Occipital lobe (tissue), 2 donors: ENCODE data around the gene PGAP2. TPM values are rescaled to one million over a fixed set of nuclear protein-coding genes. Genes with fewer than 3 reads are reported as not detected.
"Not testable (repeated sequence)": the region's sequence is repeated elsewhere in the genome, so short reads cannot be mapped to it uniquely, and the experiment has no call there.

Experiments
- DNase-seq: peaks from one replicate; lab custom pipeline; 2025; lab: John Stamatoyannopoulos, UW
- total RNA-seq: library from RNA; depleted of rRNA; stranded (reverse); fragments of >200 nt; gene quantifications from one replicate; pipeline ENCODE4 v1.2.3, GENCODE V29; 2014

PGAP2 gene
- total RNA-seq = 9.4 TPM

DNA sequence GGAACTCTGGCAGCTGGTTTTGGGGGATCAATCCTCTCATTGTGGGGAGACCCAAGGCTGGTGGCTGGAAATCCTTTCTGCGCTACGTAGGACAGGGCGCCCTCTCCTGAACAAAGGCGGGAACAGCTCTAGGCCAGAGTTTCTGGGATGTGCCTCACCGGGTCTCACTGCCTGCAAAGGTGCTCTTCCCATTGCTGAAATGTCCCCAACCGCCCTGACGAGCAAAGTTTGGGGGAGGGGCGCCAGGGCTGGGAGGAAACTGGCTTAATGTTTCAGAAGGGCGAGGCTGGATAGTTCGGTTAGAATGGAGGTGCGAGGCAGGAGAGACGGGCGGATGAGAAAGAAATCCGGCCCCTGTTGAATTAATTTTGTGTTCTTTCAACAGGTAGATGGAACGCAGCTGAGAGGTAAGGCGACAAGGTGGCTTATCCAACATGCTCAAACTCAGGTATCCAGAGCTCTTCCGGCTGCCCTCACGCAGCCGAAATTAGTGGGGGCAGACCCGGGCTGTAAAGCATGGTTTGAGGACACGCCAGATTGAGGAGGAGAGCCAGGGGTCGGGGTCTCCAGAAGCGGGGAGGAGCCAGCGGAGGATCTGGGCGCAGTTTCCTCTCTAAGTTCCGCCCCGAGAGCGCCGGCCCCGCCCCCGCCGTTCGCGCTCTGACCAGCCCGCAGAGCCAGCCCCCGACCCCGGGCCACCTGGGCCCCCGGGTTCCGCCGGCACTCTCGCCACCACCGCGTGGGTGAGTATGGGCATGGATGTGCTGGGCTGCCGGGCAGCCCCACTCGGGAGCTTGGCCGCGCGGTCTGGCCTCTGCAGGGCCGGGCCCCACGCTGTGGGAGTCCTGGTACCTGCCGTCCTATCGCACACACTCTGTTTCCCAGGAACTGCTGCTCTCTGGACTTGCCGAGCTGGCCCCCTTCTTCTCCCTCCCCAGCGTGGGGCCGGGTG is at the start of gene PGAP2:
Gene PGAP2 (plus strand): TSS at position 652 of the 952 bp plus-strand sequence. CDS start 2,700 bp downstream, outside the sequence.
- DNase-seq = no peak

DNA sequence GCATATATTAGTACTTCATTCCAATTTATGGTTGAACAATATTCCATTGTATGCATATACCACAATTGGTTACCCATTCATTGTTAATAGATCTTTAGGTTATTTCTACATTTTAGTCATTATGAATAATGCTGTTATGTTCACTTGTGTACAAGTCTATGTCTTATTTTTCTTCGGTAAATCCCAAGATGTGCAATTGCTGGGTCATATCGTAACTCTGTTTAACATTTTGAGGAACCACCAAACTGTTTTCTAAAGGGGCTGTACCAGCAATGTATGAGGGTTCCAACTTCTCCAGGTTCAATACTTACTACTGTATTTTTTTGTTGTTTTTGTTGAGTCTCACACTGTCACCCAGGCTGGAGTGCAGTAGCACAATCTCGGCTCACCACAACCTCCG is 44.1 kb upstream of the PGAP2 start:
- no peak for DNase-seq

DNA sequence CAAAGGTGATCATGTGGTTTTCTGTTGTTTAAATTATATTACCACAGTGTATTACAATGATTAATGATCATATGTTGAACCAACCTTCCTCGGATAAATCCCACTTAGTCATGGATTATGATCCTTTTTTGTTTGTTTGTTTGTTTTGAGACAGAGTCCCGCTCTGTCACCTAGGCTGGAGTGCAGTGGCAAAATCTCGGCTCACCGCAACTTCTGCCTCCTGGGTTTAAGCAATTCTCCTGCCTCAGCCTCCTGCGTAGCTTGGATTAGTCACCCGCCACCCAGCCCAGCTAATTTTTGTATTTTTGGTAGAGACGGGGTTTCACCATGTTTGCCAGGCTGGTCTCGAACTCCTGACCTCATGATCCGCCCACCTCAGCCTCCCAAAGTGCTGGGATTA is 41.5 kb upstream of the PGAP2 start:
- DNase-seq = not testable (repeated sequence)

DNA sequence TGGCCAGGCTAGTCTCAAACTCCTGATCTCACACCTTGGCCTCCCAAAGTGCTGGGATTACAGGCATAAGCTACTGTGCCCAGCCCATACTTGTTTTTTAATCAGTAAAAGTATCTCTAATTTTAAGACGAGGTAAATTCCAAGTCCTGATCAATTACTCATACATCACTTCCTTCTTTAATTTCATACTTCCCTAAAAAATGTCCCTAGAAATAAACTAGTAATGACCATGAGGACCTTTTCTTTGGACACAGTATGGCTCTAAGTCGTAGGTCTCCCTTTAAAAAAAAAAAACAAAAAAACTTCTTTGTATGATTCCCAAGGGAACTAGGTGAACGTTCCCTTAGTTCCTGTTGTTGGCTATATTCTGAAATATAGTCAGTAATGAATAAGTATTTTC is 40.8 kb upstream of the PGAP2 start:
- no peak for DNase-seq

DNA sequence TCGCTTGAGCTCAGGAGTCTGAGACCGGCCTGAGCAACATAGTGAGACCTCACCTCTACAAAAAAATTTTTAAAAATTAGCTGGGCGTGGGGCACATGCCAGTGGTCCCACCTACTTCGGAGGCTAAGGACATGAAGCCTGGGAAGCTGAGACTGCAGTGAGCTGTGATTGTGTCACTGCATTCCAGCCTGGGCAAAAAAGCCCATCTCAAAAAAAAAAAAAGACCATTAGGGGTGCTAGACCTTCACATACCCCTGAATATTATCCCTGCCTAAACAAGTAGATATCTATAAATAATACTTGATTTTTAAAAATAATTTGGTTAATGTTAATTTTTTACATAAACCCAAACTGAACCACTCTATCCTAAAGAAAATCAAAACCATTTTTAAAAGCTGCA is 35.2 kb upstream of the PGAP2 start:
- no peak for DNase-seq

DNA sequence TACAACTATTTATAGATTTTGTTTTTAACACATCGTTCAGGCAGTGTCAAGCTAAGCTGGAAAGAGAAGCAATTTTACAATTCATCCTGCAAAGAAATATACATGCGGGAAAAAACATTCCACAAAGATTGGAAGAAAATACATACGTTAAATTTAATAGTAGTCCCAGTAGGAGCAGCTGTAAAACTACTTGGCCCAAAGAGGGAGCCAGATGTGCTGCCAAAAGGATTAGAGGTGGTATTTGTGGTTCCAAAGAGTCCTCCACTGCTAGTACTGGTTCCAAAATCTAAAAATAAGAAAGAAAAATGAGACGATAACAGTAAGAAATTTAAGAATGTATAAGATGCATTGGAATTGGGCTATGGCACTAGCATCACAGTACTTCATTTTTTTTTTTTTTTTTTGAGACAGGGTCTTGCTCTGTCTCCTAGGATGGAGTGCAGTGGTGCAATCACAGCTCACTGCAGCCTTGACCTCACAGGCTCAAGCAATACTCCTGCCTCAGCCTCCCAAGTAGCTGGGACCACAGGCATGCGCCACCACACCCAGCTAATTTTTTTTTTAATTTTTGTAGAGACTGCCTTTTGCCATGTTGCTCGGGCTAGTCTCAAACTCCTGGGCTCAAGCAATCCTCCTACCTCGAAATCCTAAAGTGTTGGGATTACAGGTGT is 32.5 kb upstream of the PGAP2 start:
- DNase-seq = no peak

DNA sequence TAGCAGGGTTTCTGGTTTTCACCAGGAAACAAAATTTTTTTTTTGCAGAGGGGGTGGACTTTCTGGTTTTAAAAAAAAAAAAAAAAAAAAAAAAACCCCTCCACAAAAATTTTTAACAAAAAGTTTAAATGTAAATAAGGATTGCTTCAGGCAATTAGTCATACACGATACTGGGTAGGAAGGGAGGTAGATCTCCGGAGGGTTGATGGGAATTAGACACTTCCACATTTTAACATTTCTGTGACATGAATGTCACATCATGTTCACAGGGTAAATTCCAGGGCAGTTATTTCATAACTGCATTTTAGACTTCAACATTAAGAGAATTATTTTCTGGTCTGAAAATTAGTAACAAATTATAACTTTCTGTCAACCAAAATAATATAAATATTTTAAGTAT is 26.9 kb upstream of the PGAP2 start:
- DNase-seq = no peak

DNA sequence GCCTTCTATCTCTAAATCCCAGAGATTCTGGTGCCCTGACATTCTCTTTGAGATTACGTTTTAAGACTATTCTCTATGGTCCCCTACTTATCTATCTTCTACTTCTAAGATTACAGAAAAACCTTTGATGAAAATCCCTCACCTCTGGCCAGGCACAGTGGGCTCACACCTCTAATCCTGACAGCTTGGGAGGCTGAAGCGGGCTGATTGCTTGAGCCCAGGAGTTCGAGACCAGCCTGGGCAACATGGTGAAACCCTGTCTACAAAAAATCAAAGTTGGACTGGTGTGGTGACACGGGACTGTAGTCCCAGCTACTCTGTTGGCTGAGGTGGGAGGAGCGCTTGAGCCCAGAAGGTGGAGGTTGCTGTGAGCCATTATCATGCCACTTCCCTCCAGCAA is 25.4 kb upstream of the PGAP2 start:
- DNase-seq = no peak

DNA sequence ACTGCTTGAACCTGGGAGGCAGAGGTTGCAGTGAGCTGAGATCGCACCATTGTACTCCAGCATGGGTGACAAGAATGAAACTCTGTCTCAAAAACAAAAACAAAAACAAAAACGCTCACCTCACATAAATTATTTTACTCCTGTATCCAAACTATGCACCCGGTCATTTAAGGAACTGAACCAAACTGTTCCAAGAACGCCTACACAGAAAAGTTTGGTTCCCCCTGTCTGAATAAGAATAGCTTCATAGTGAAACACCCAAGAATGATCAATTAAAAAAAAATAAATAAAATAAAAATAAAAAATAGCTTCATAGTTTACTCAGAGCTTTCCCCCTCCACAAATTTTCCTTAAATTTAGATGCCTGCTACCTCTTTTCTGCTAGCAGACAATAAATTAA is 24.7 kb upstream of the PGAP2 start:
- no peak for DNase-seq

DNA sequence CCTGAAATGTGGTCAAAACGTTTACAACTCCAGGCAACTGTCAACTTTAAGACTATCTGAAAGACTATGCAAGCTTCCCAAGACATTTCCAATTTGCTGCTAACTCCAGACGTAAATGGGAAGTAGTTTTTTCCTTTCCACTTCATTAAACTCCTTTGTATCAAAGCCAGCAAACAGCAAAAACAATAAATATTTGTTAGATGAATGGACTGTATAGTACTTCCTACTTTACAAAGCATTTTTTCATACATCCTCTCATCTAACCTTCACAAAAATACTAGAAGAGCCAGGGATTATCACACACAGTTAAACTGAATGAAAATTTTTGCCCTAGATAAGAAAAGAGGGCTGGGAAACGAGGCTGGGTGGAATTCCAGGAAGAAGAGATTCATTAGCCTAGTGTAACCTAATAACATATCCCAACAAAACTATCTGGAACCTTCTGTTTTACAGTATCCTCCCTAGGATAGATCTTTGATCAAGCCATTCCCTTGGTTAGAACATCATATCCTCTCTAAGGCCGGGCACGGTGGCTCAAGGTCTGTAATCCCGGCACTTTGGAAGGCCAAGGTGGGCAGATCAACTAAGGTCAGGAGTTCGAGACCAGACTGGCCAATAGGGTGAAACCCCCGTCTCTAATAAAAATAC is 21.5 kb upstream of the PGAP2 start:
- no peak for DNase-seq

DNA sequence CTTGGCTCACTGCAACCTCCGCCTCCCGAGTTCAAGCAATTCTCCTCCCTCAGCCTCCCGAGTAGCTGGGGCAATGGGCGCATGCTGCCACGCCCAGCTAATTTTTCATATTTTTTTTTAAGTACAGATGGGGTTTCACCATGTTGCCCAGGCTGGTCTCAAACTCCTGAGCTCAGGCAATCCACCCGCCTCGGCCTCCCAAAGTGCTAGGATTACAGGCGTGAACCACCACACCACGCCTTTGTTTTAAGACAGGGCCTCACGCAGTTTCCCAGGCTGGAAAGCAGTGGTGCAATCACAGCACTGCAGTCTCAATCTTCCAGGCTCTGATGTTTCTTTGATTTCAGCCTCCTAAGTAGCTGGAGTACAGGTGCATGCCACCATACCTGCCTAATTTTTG is 14.0 kb upstream of the PGAP2 start:
- DNase-seq = not testable (repeated sequence)

DNA sequence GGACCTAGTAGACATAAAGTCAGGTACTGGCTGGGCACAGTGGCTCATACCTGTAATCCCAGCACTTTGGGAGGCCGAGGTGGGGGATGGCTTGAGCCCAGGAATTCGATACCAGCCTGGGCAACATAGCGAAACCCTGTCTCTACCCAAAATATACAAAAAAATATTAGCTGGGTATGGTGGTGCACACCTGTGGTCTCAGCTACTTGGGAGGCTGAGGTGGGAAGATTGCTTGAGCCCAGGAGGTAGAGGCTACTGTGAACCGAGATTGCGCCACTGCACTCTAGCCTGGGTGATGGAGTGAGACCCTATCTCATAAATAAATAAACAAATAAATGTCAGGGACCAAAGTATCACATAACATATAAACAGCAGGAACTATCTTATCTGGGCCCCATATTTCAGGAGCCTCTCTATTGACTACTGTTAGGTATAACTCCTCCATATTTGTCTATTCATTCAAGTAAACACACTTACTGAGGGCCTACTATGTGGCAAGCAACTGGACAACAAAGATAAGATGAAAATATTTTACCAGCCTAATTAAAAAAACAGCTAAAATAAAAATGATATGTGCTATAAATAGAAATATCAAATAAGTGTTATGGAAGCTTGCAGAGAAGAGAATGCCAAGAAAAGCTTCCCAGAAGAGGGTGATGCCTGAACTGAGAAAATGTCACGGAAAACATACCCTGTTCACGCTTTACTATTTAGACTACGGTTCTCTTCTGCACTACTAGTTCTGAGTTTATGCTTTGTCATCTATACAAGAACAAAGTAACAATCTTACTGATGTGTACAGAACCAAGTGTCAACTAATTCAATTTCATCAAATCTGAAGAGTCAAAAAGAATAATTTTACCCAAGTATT is 13.0 kb upstream of the PGAP2 start:
- no peak for DNase-seq

DNA sequence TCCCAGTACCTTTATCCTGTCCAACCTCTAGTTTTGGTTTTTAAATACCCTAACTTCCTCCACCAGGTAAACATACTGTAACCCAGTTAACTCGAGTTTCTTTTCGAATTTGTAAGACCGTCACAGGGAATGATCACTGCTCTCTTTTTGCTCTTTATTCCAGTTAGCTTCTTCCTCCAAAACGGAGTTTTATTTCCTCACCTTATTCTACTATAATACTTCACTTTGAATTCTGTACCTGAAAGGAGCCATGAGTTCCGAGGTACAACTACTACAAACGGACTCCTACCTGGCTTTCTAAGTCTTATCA is 12.4 kb upstream of the PGAP2 start:
- no peak for DNase-seq

DNA sequence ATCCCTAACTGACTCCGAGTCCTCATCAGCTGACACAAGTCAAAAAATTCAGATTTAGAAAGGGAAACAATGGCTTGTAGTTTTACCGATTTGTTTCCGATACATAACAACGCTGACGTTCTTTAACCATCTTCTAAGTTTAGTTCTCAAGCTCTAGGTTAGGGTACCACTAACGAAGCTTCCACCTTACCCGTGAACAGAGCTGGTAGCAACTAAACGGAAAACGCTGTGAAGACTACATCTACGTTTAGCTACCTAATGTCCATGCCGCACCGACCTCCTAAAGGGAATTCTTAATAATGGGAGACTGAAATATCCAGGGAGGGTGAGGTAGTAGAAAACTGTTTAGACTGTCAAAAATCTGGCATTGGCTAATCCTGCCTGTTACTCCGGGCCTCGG is 12.0 kb upstream of the PGAP2 start:
- DNase-seq = no peak

DNA sequence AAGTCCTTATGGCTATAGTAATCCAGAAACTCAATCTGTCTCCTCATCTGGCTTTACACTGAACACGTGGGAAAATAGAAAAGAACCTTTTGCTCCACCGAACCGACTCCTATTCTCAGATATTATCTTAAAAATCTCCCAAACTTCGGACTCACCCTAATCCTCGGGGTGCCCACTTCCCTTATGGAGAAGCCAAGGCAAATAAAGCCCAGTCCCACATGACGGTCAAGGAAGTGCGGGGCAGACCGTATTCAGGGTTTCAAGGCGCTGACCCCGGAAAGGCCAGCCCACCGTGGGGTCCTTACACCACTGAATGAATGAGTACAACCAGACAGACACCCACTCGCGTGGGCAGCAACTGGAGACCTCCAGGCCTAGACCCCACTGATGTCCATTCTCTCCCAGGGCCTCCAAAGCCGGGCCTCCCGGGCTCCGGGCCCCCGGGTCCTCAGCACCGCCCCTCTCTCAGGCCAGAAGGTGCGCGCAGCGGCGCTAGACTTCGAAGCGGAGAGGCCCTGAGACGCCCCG is 11.5 kb upstream of the PGAP2 start:
- no peak for DNase-seq

DNA sequence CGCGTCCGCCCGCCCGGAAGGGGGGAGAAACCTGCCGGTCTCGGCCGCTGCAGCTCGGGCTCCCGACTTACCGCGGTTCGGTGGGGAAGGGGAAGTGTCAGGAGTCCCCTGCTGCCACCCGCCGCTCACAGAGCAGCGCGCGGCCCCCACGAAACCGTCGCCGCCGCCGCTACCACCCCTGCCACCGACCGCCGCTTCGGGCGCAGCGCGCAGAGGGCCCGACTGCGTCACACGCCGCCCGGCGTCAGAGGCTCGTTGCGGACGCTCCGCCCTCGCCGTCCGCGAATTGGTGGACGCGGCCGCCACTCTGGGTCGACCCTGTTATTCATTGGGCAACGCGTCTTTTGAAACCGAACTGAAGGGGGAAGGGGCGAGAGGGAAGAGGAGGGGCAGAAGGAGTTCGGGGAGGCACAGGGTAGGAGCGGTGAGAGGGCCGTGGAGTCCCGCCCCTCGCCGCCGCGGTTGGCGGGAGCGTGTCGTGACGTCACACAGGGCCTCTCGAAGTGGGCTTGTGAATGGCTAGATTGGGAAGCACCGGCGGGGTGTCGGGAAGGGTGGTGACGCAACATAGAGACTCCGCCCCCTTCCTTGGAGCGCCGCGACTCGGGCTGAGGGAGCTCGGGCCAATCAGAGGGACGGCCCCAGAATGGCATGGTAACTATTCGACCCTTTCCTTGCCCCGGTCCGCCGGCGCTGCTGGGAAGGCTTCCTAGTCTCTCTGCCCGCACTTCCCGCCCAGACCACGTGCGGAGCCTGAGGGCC is 10.8 kb upstream of the PGAP2 start, which contains the start of gene NUP98:
Gene NUP98 (minus strand): TSS at position 226 of the 762 bp plus-strand sequence. CDS start 15,437 bp downstream, outside the sequence.
- DNase-seq = peak; percentile 100

DNA sequence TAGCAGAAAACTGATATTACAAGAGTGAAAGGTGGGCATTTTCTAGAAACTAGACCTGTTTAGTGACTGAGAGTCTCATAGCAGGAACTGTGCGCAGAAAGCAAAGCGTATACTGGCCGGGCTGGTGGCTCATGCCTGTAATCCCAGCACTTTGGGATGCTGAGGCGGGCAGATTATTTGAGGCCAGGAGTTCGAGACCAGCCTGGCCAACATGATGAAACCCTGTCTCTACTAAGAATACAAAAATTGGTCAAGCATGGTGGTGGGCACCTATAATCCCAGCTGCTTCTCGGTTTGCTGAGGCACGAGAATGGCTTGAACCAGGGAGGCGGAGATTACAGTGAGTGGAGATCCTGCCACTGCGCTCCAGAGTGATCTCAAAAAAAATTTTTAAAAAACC is 9.2 kb upstream of the PGAP2 start:
- no peak for DNase-seq

DNA sequence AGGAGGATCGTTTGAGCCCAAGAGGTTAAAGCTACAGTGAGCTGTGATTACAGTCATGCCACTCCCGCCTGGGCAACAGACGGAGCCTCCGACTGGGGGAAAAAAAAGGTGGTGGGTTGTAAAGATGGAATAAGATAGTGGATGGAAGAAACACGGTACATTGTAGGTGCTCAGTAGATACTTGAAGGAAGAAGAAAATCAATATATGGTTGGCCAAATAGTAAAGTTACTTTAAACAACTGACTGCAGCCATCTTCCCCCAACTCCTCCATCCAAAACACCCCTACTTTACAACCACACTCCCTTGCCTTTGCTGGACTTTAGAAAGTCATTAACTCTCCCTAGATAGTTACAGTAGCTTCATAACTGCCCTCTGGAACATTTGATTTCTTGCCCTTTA is 8.5 kb upstream of the PGAP2 start:
- no peak for DNase-seq

DNA sequence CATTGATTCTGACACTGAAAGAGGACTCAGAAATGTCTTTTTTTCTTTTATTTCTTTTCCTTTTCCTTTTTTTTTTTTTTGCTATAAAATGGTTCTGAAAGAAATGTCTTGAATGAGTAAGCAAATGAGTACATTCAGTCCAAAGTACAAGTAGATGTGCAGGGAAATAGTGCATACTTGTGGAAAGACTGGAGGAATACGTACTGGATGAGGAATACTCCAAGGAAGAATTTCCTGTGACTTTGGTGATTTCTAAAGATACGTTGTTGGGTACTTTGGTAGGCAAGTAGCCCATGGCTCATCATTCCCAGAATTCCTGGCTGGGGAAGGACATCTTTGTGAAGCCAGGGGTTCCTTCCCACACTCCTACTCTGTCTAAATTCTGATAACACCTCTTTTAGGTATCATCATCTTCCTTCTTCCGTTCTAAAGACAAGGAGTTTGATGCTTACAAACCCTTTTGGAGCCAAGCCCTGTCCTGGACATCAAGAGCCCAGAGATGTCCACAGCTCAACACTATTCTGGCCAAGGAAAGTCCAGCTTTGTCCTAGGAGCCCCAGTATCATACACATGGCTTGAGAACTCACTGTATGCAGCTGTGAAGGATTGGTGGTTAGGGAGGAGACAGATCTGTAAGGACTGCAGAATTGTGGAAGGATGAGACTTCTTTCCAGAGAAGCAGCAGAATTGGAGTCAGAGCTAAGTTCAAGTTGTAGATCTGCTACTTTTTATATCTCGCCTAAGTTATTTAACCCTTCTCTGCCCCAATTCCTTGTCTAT is 6.2 kb upstream of the PGAP2 start:
- no peak for DNase-seq
